HL-60 (cell line): Measurements from ENCODE around the gene CELF2.

Source experiments
- DNase-seq, 2 experiments: peaks; one replicate each; pipeline ENCODE4 v3.0.0-alpha.2; 2010 to 2020; ENCODE audit warnings: low read depth in 1 of 2, low spot score in 1 of 2
- H3K27ac ChIP-seq: fragments of 250-450 bp; sonication (Bioruptor Pico); replicated peaks from 2 replicates; pipeline ENCODE4 v1.5.1; 2020; ENCODE audit warnings: mild to moderate bottlenecking, moderate library complexity
- H3K27me3 ChIP-seq: fragments of 250-450 bp; sonication (Bioruptor Pico); 2 replicates; pipeline ENCODE4 v1.5.1; 2021; ENCODE audit warnings: mild to moderate bottlenecking, moderate library complexity; ENCODE audit not compliant: insufficient read depth, poor library complexity, severe bottlenecking
- H3K4me3 ChIP-seq: replicated peaks from 2 replicates; pipeline ENCODE4 v1.5.1; 2011; ENCODE audit warnings: mild to moderate bottlenecking, control low read depth, low read length; ENCODE audit not compliant: insufficient read depth
- CTCF ChIP-seq: IDR thresholded peaks from one replicate; pipeline ENCODE4 v1.5.1; 2011; ENCODE audit warnings: low read length, control low read depth, inconsistent platforms; ENCODE audit not compliant: insufficient read depth
- GABPA ChIP-seq: IDR thresholded peaks from 2 replicates; pipeline ENCODE4 v1.6.1; 2012; ENCODE audit warnings: low read depth
- POLR2AphosphoS5 ChIP-seq: IDR thresholded peaks from 2 replicates; pipeline ENCODE4 v1.6.1; 2012; ENCODE audit warnings: low read depth
- SPI1 ChIP-seq: IDR thresholded peaks from 2 replicates; pipeline ENCODE4 v1.6.1; 2012; ENCODE audit warnings: low read depth, mild to moderate bottlenecking, borderline replicate concordance
- TF ChIP-seq, protein P1 (sequence below): IDR thresholded peaks from 2 replicates; pipeline ENCODE4 v1.6.1; 2012; ENCODE audit warnings: low read depth; ENCODE audit not compliant: insufficient replicate concordance

CELF2 gene

GRCh38 chr10:11326241-11326640 is 308.6 kb downstream of the CELF2 start:
- Histone ChIP-seq H3K27me3 (no peaks in the 10 kb centered on the region), H3K27ac (no peak overlapping the region), H3K4me3 (no peak overlapping the region)
- DNase-seq: no peak
- TF ChIP-seq GABPA: no peak
- TF ChIP-seq POLR2AphosphoS5: no peak
- TF ChIP-seq, protein P1, sequence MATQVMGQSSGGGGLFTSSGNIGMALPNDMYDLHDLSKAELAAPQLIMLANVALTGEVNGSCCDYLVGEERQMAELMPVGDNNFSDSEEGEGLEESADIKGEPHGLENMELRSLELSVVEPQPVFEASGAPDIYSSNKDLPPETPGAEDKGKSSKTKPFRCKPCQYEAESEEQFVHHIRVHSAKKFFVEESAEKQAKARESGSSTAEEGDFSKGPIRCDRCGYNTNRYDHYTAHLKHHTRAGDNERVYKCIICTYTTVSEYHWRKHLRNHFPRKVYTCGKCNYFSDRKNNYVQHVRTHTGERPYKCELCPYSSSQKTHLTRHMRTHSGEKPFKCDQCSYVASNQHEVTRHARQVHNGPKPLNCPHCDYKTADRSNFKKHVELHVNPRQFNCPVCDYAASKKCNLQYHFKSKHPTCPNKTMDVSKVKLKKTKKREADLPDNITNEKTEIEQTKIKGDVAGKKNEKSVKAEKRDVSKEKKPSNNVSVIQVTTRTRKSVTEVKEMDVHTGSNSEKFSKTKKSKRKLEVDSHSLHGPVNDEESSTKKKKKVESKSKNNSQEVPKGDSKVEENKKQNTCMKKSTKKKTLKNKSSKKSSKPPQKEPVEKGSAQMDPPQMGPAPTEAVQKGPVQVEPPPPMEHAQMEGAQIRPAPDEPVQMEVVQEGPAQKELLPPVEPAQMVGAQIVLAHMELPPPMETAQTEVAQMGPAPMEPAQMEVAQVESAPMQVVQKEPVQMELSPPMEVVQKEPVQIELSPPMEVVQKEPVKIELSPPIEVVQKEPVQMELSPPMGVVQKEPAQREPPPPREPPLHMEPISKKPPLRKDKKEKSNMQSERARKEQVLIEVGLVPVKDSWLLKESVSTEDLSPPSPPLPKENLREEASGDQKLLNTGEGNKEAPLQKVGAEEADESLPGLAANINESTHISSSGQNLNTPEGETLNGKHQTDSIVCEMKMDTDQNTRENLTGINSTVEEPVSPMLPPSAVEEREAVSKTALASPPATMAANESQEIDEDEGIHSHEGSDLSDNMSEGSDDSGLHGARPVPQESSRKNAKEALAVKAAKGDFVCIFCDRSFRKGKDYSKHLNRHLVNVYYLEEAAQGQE: no peak
- no peak for TF ChIP-seq CTCF
- no peak for TF ChIP-seq SPI1

GRCh38 chr10:11326913-11327616 is 309.4 kb downstream of the CELF2 start:
- Histone ChIP-seq H3K4me3 (no peak overlapping the region), H3K27me3 (no peaks in the 10 kb centered on the region), H3K27ac (no peak overlapping the region)
- no peak for DNase-seq
- no peak for TF ChIP-seq CTCF
- no peak for TF ChIP-seq POLR2AphosphoS5
- TF ChIP-seq, protein P1: no peak
- TF ChIP-seq SPI1: no peak
- no peak for TF ChIP-seq GABPA

GRCh38 chr10:11328264-11329061 is 310.8 kb downstream of the CELF2 start:
- TF ChIP-seq POLR2AphosphoS5: peak; percentile 34; the same call in 1 of the 2 replicates
- TF ChIP-seq, protein P1: no peak
- Histone ChIP-seq H3K27me3 (no peaks in the 10 kb centered on the region), H3K27ac (peak overlapping the region; percentile 69), H3K4me3 (no peak overlapping the region)
- DNase-seq: peak in 1 of 2 experiments; percentile 26
